Smooth muscle cell (in vitro differentiated cells): Measurements from ENCODE around the gene CNOT2. TPM values are rescaled to one million over a fixed set of nuclear protein-coding genes. Genes with fewer than 3 reads are reported as not detected.

Source experiments
- DNase-seq: peaks from one replicate; lab custom pipeline; 2025; ENCODE audit not compliant: unreplicated experiment; lab: John Stamatoyannopoulos, UW
- H2AFZ ChIP-seq: fragments of 200-600 bp; sonication (generic); 2 replicates; pipeline ENCODE4 v1.6.0; 2016; ENCODE audit warnings: antibody characterized with exemption, low read depth, mild to moderate bottlenecking
- H3F3A ChIP-seq: fragments of 200-600 bp; sonication (generic); 2 replicates; pipeline ENCODE4 v1.6.0; 2017; ENCODE audit warnings: antibody characterized with exemption, low read depth
- H3K27ac ChIP-seq: fragments of 200-600 bp; sonication (generic); 2 replicates; pipeline ENCODE4 v1.5.1; 2016; ENCODE audit warnings: low read depth, mild to moderate bottlenecking
- H3K27me3 ChIP-seq: fragments of 200-600 bp; sonication (generic); 2 replicates; pipeline ENCODE4 v1.6.1; 2016; ENCODE audit warnings: low read depth, mild to moderate bottlenecking
- H3K36me3 ChIP-seq: fragments of 200-600 bp; sonication (generic); 2 replicates; pipeline ENCODE4 v1.5.1; 2016; ENCODE audit warnings: low read depth
- H3K4me1 ChIP-seq: fragments of 200-600 bp; sonication (generic); 2 replicates; pipeline ENCODE4 v1.5.1; 2016; ENCODE audit warnings: low read depth
- H3K4me2 ChIP-seq: fragments of 200-600 bp; sonication (generic); 2 replicates; pipeline ENCODE4 v1.6.0; 2016; ENCODE audit warnings: mild to moderate bottlenecking
- H3K4me3 ChIP-seq: fragments of 200-600 bp; sonication (generic); 2 replicates; pipeline ENCODE4 v1.5.1; 2016; ENCODE audit warnings: mild to moderate bottlenecking
- H3K79me2 ChIP-seq: fragments of 200-600 bp; sonication (generic); 2 replicates; pipeline ENCODE4 v1.6.0; 2016; ENCODE audit warnings: low read depth, mild to moderate bottlenecking
- H3K9ac ChIP-seq: fragments of 200-600 bp; sonication (generic); 2 replicates; pipeline ENCODE4 v1.6.0; 2016; ENCODE audit warnings: low read depth
- H3K9me3 ChIP-seq: fragments of 200-600 bp; sonication (generic); replicated peaks from 2 replicates; pipeline ENCODE4 v1.5.1; 2016; ENCODE audit warnings: low read depth
- H4K20me1 ChIP-seq: fragments of 200-600 bp; sonication (generic); 2 replicates; pipeline ENCODE4 v1.6.0; 2016; ENCODE audit warnings: low read depth
- WGBS: methylation state at CpG from one replicate; pipeline ENCODE4 v1.1.7; 2016; ENCODE audit warnings: low lambda C conversion rate; 5-methylcytosine and 5-hydroxymethylcytosine counted together
- polyA plus RNA-seq: library from polyadenylated mRNA; unstranded; fragments of >200 nt; fragmentation: Nextera tagmentation; extraction: Ambion mirVana; gene quantifications from 2 replicates; pipeline ENCODE4 v1.2.1, GENCODE V29; 2016
- total RNA-seq: library from RNA; depleted of rRNA; stranded (reverse); fragments of >200 nt; gene quantifications from 2 replicates; pipeline ENCODE4 v1.2.3, GENCODE V29; 2014
- TF ChIP-seq, protein P1 (sequence below): fragments of 200-600 bp; sonication (generic); IDR thresholded peaks from 2 replicates; pipeline ENCODE4 v1.5.1; 2017; ENCODE audit warnings: borderline replicate concordance, mild to moderate bottlenecking, antibody characterized with exemption; ENCODE audit not compliant: insufficient read depth, poor library complexity, severe bottlenecking

CNOT2 gene
- total and polyA plus RNA-seq, 2 experiments from 2014 or later, result 94.5 to 172 TPM

GRCh38 chr12:70240673-70241072 lies 2.6 kb upstream of the CNOT2 start:
- Histone ChIP-seq H3K79me2 (peaks cover 49% of the 10 kb centered on the region), H3K9ac (no peak overlapping the region), H3K27me3 (no peaks in the 10 kb centered on the region), H3K4me1 (peaks cover 31% of the 10 kb centered on the region), H2AFZ (no peak overlapping the region), H3K36me3 (peaks cover 18% of the 10 kb centered on the region), H3K9me3 (no peaks in the 10 kb centered on the region), H3K4me3 (no peak overlapping the region), H3K4me2 (no peak overlapping the region), H3F3A (no peaks in the 10 kb centered on the region), H4K20me1 (peaks cover 13% of the 10 kb centered on the region), H3K27ac (no peak overlapping the region)
- DNase-seq, result no peak
- WGBS, result 90% methylated on average over 1 of the region's 1 CpG
- TF ChIP-seq, protein P1, sequence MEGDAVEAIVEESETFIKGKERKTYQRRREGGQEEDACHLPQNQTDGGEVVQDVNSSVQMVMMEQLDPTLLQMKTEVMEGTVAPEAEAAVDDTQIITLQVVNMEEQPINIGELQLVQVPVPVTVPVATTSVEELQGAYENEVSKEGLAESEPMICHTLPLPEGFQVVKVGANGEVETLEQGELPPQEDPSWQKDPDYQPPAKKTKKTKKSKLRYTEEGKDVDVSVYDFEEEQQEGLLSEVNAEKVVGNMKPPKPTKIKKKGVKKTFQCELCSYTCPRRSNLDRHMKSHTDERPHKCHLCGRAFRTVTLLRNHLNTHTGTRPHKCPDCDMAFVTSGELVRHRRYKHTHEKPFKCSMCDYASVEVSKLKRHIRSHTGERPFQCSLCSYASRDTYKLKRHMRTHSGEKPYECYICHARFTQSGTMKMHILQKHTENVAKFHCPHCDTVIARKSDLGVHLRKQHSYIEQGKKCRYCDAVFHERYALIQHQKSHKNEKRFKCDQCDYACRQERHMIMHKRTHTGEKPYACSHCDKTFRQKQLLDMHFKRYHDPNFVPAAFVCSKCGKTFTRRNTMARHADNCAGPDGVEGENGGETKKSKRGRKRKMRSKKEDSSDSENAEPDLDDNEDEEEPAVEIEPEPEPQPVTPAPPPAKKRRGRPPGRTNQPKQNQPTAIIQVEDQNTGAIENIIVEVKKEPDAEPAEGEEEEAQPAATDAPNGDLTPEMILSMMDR, result no peak

- Histone ChIP-seq H3F3A (no peaks in the 10 kb centered on the region), H4K20me1 (peaks cover 24% of the 10 kb centered on the region), H3K4me1 (peaks cover 42% of the 10 kb centered on the region), H3K4me3 (peak overlapping the region; percentile 89), H3K36me3 (peaks cover 18% of the 10 kb centered on the region), H3K79me2 (peaks cover 60% of the 10 kb centered on the region), H3K9ac (peak overlapping the region; percentile 99), H3K27me3 (no peaks in the 10 kb centered on the region), H3K4me2 (peak overlapping the region; percentile 99), H3K27ac (peak overlapping the region; percentile 100), H3K9me3 (no peaks in the 10 kb centered on the region), H2AFZ (peak overlapping the region; percentile 97)
- 76% methylated on average over 2 of the region's 2 CpGs for WGBS
- DNase-seq, result no peak
- TF ChIP-seq, protein P1, result no peak
Observed at GRCh38 chr12:70241845-70242244, 1.4 kb upstream of the CNOT2 start.

DNA sequence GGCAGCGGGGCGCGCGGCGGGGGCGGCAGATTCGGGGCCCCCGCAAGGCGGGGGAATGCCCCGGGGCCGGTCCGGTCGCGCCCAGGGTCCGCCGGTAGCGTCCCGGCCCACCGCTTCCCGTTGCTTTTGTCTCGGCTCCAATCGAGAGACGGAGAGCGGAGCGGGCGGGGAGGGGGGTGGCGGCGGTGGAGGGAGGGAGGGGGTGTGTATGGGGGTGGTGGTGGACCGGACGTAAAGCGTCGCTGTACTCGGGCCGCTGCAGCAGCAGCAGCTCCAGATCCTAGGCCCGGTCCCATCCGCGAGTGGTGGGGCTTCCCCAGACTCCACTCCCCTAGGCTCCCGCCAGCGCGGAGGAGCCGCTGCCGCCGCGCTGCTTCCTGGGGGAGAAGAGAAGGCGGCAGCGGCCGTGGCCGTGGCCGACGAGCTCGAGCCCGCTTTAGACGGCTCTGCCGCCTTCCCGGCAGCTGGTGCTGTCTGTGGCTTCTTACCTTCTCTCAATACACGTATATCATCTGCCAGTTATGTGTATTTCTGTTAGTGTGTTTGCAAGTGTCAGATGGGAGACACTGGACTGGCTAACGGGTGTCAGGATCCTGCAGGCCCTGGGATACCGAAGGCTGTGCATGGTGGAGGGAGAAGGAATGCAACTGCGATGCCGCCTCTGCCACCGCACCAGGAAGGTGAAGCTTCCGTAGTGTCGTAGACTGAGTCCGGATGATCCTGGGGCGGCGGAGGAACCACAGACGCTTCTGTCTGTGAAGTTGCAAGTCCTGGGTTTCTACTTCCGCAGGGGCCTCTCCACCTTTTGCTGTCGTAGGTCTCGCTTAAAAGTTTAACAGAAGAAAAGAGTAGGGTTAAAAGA lies 508 bp downstream of the CNOT2 start:
- Histone ChIP-seq H3K4me3 (peak overlapping the region; percentile 89), H3K27me3 (no peaks in the 10 kb centered on the region), H3K9ac (peak overlapping the region; percentile 99), H3F3A (no peaks in the 10 kb centered on the region), H2AFZ (peak overlapping the region; percentile 97), H3K9me3 (no peaks in the 10 kb centered on the region), H3K4me1 (peaks cover 37% of the 10 kb centered on the region), H3K4me2 (peak overlapping the region; percentile 99), H3K79me2 (peaks cover 79% of the 10 kb centered on the region), H3K36me3 (peaks cover 13% of the 10 kb centered on the region), H3K27ac (peak overlapping the region; percentile 100), H4K20me1 (peaks cover 43% of the 10 kb centered on the region)
- TF ChIP-seq, protein P1, result no peak
- under 1% methylated on average over 42 of the region's 70 CpGs for WGBS
- DNase-seq, result peak; percentile 68
